GM12878 (cell line): ENCODE measurements around the gene RNASE3. TPM values are rescaled to one million over a fixed set of nuclear protein-coding genes. Genes with fewer than 3 reads are reported as not detected.

Source experiments
- ATAC-seq: fragments of 200-7000 bp; cut with Tn5 transposase; 3 replicates; pipeline ENCODE4 v1.9.1; 2020; ENCODE audit warnings: mild to moderate bottlenecking, moderate library complexity
- BruUV-seq: library from RNA; stranded (reverse); fragments of 400-500 nt; replicated peaks from 2 replicates; lab custom pipeline; 2021; lab: Mats Ljungman, UMichigan
- CTCF ChIA-PET: fragments of 300-600 bp; sonication (Branson Sonifier 250); formaldehyde crosslinking; extraction: SDS; loops from one replicate; lab custom pipeline; 2021; ENCODE audit warnings: inconsistent platforms; lab: Yijun Ruan, JAX
- POLR2A ChIA-PET: fragments of 350-600 bp; formaldehyde crosslinking; extraction: SDS; loops from one replicate; lab custom pipeline; 2021; ENCODE audit warnings: inconsistent platforms; lab: Charles Lee
- RAD21 ChIA-PET: fragments of 300-600 bp; sonication (Branson Sonifier 250); formaldehyde crosslinking; loops from one replicate; lab custom pipeline; 2023; ENCODE audit warnings: antibody characterized with exemption; ENCODE audit not compliant: unreplicated experiment; lab: Charles Lee
- SMC1A ChIA-PET: fragments of 300-600 bp; sonication (Branson Sonifier 250); formaldehyde crosslinking; loops from one replicate; lab custom pipeline; 2023; ENCODE audit not compliant: unreplicated experiment, uncharacterized antibody; lab: Charles Lee
- DNase-seq: peaks from one replicate; pipeline ENCODE4 v3.0.0-alpha.2; 2011; ENCODE audit warnings: low read depth, low spot score
- FAIRE-seq: peaks from 3 replicates; lab custom pipeline; 2011; peaks lifted over from hg19 to GRCh38; lab: Jason Lieb, UNC
- H2AFZ ChIP-seq: 2 replicates; pipeline ENCODE4 v1.6.0; 2011; ENCODE audit warnings: low read depth, low read length, control low read depth; ENCODE audit not compliant: control insufficient read depth
- H3K27ac ChIP-seq: 2 replicates; pipeline ENCODE4 v1.5.1; 2011; ENCODE audit warnings: control low read depth; ENCODE audit not compliant: control insufficient read depth, insufficient read depth
- H3K27me3 ChIP-seq, 2 experiments: replicated peaks in 1 of 2; 2 replicates each; pipeline versions ENCODE4 v1.6.0 to v1.6.1; 2011; ENCODE audit warnings: low read length in 1 of 2; ENCODE audit not compliant: control insufficient read depth in 2 of 2, insufficient read depth in 2 of 2
- H3K36me3 ChIP-seq, 2 experiments: 2 replicates each; pipeline ENCODE4 v1.5.1; 2011; ENCODE audit warnings: low read length in 1 of 2; ENCODE audit not compliant: control insufficient read depth in 2 of 2, insufficient read depth in 2 of 2
- H3K4me1 ChIP-seq: 2 replicates; pipeline ENCODE4 v1.6.1; 2011; ENCODE audit warnings: mild to moderate bottlenecking, low read length, moderate library complexity, mixed read lengths; ENCODE audit not compliant: control insufficient read depth, insufficient read depth
- H3K4me2 ChIP-seq: 2 replicates; pipeline ENCODE4 v1.6.0; 2011; ENCODE audit warnings: control low read depth; ENCODE audit not compliant: control insufficient read depth, insufficient read depth
- H3K4me3 ChIP-seq: fragments of 200-600 bp; sonication (generic); 2 replicates; pipeline ENCODE4 v1.5.1; 2016
- H3K79me2 ChIP-seq: 2 replicates; pipeline ENCODE4 v1.6.0; 2011; ENCODE audit warnings: low read length; ENCODE audit not compliant: control insufficient read depth, insufficient read depth
- H3K9ac ChIP-seq: 2 replicates; pipeline ENCODE4 v1.8.0; 2011; ENCODE audit warnings: low read length, control low read depth, mixed read lengths; ENCODE audit not compliant: control insufficient read depth, insufficient read depth
- H3K9me3 ChIP-seq: replicated peaks from 3 replicates; pipeline ENCODE4 v1.5.1; 2011; ENCODE audit warnings: mild to moderate bottlenecking, low read length; ENCODE audit not compliant: control insufficient read depth, insufficient read depth
- H4K20me1 ChIP-seq: 2 replicates; pipeline ENCODE4 v1.6.0; 2011; ENCODE audit not compliant: control insufficient read depth, insufficient read depth
- BHLHE40 ChIP-seq, 2 experiments: fragments of 450-650 bp in 1 of 2; IDR thresholded peaks; 2 replicates each; pipeline ENCODE4 v1.6.1; 2011 to 2017; ENCODE audit warnings: low read depth in 2 of 2, borderline replicate concordance in 1 of 2, improper control_type of control experiment in 1 of 2, low read length in 1 of 2, mild to moderate bottlenecking in 1 of 2
- BRCA1 ChIP-seq: IDR thresholded peaks from 2 replicates; pipeline ENCODE4 v1.6.1; 2011; ENCODE audit warnings: low read depth, low read length, improper control_type of control experiment
- CEBPB ChIP-seq, 2 experiments: fragments of 150-350 bp in 1 of 2; IDR thresholded peaks; 2 replicates each; pipeline ENCODE4 v1.6.1; 2012 to 2014; ENCODE audit warnings: low read depth in 2 of 2, low read length in 2 of 2, borderline replicate concordance in 1 of 2, inconsistent platforms in 1 of 2
- DPF2 ChIP-seq: fragments of 450-650 bp; IDR thresholded peaks from 2 replicates; pipeline ENCODE4 v1.6.1; 2017; ENCODE audit warnings: mild to moderate bottlenecking
- E2F8 ChIP-seq: fragments of 450-650 bp; IDR thresholded peaks from 2 replicates; pipeline ENCODE4 v1.6.1; 2018; ENCODE audit warnings: mild to moderate bottlenecking, low read depth, moderate library complexity; ENCODE audit not compliant: partially characterized antibody
- EED ChIP-seq: sonication (generic); IDR thresholded peaks from 2 replicates; pipeline ENCODE4 v1.6.1; 2016; ENCODE audit warnings: antibody characterized with exemption, low read depth
- HDGF ChIP-seq: fragments of 450-650 bp; IDR thresholded peaks from 2 replicates; pipeline ENCODE4 v1.6.1; 2016; ENCODE audit warnings: antibody characterized with exemption
- MTA3 ChIP-seq: IDR thresholded peaks from 2 replicates; pipeline ENCODE4 v1.6.1; 2012; ENCODE audit warnings: low read length, inconsistent platforms, borderline replicate concordance
- NR2C1 ChIP-seq: fragments of 450-650 bp; IDR thresholded peaks from 2 replicates; pipeline ENCODE4 v1.6.1; 2017; ENCODE audit warnings: antibody characterized with exemption, mild to moderate bottlenecking, moderate library complexity
- RB1 ChIP-seq: fragments of 450-650 bp; formaldehyde crosslinking; IDR thresholded peaks from 2 replicates; pipeline ENCODE4 v1.6.1; 2017; ENCODE audit warnings: mild to moderate bottlenecking, borderline replicate concordance
- TCF12 ChIP-seq: IDR thresholded peaks from 2 replicates; pipeline ENCODE4 v1.6.1; 2011; ENCODE audit warnings: low read depth, mild to moderate bottlenecking, low read length
- ZBED1 ChIP-seq: IDR thresholded peaks from 2 replicates; pipeline ENCODE4 v1.6.1; 2016; ENCODE audit warnings: borderline replicate concordance
- ZSCAN29 ChIP-seq: fragments of 450-650 bp; IDR thresholded peaks from 2 replicates; pipeline ENCODE4 v1.6.1; 2017; ENCODE audit warnings: mild to moderate bottlenecking, moderate library complexity
- WGBS: methylation state at CpG from one replicate; pipeline ENCODE4 v1.1.6; 2016; ENCODE audit warnings: low lambda C conversion rate; ENCODE audit not compliant: insufficient replicate concordance, insufficient coverage; ENCODE audit errors: missing lambda C conversion rate; 5-methylcytosine and 5-hydroxymethylcytosine counted together
- in situ Hi-C: fragments of 300-500 bp; cut with MboI; formaldehyde crosslinking; loops from 9 replicates; pipeline ENCODE4 v1.14.3; 2018; ENCODE audit warnings: mixed read lengths
- intact Hi-C: fragments of 100-400 bp; cut with micrococcal nuclease; formaldehyde crosslinking; loops from one replicate; pipeline ENCODE4 v1.14.2; 2022; ENCODE audit not compliant: unreplicated experiment
- polyA plus RNA-seq, 11 experiments: library from polyadenylated mRNA; depleted of rRNA in 4 of 11; unstranded in 6 of 11; stranded (reverse) in 5 of 11; fragments of >200 nt; fragmentation: Nextera tagmentation in 4 of 11; fragmentation: Illumina TruSeq in 1 of 11; extraction: Ambion mirVana in 4 of 11; extraction: Trizol in 1 of 11; gene quantifications; 1 replicate in 1 of 11; 2 replicates in 10 of 11; pipeline versions ENCODE4 v1.2.1 to v1.2.3, GENCODE V29; 2011 to 2016; ENCODE audit warnings: inconsistent platforms in 2 of 11, missing spikeins in 2 of 11, low read depth in 1 of 11
- total RNA-seq, 4 experiments: library from RNA; depleted of rRNA in 3 of 4; stranded (reverse); fragments of >200 nt in 3 of 4; fragmentation: Illumina TruSeq in 1 of 4; extraction: Trizol in 1 of 4; gene quantifications; 2 replicates each; pipeline versions ENCODE4 v1.2.1 to v1.2.3, GENCODE V29; 2013 to 2021

Gene RNASE3
- total and polyA plus RNA-seq, 10 of the 15 experiments (the other 5 are each of a cell fraction or from before 2014, with no cell fraction given), result not detected

GRCh38 chr14:20866194-20866593 lies 25.0 kb upstream of the RNASE3 start:
- ChIA-PET CTCF (interaction anchor here (0.6 to 1.8 kb wide), 5 partner anchors 108 to 237 kb away, joined by 3 to 10 read pairs (median 5); no protein-coding TSS in a partner anchor), RAD21 (interaction anchor here (0.8 kb wide), 1 partner anchor 18 kb away, joined by 3 read pairs; no protein-coding TSS in a partner anchor), SMC1A (interaction anchor here (0.7 to 1.7 kb wide), 3 partner anchors 9 to 169 kb away, joined by 3 to 5 read pairs (median 4); no protein-coding TSS in a partner anchor), POLR2A (no interaction called here)
- 13% methylated on average over 3 of the region's 3 CpGs for WGBS
- Histone ChIP-seq H3K4me2 (no peak overlapping the region), H3K27ac (no peak overlapping the region), H3K9me3 (no peaks in the 10 kb centered on the region), H3K4me1 (no peaks in the 10 kb centered on the region), H3K36me3 (no peaks in the 10 kb centered on the region), H4K20me1 (no peaks in the 10 kb centered on the region), H3K4me3 (no peak overlapping the region), H3K9ac (no peak overlapping the region), H3K79me2 (no peaks in the 10 kb centered on the region), H3K27me3 (no peaks in the 10 kb centered on the region), H2AFZ (no peak overlapping the region)
- BruUV-seq, result no TSS peak
- in situ Hi-C loops, result no loop called here
- FAIRE-seq, result no peak
- intact Hi-C loops, result no loop called here
- DNase-seq, result no peak
- no peak for ATAC-seq
- TF ChIP-seq ZSCAN29 (no peak), CEBPB (IDR thresholded peaks at IDR 0.05; ENCODE audit: borderline replicate concordance in 1 of 2, low read depth in 2 of 2, low read length in 2 of 2) (no peak), DPF2 (no peak), EED (no peak), MTA3 (no peak), ZBED1 (no peak), RB1 (no peak), BRCA1 (no peak), BHLHE40 (IDR thresholded peaks at IDR 0.05; ENCODE audit: borderline replicate concordance in 1 of 2, low read depth in 2 of 2, low read length in 1 of 2) (no peak), E2F8 (no peak), HDGF (no peak), TCF12 (no peak), NR2C1 (no peak)
